OCI-LY3 (cell line): Measurements from ENCODE around the gene ZDHHC17.

Experiments
- CTCF ChIP-seq: fragments of 200-600, 300-600 bp; sonication (generic); IDR thresholded peaks from 2 replicates; pipeline ENCODE4 v1.5.1; 2014; ENCODE audit warnings: antibody characterized with exemption, low read length, low read depth
- EZH2phosphoT487 ChIP-seq: fragments of 200-600 bp; shearing (Covaris generic); IDR thresholded peaks from 2 replicates; pipeline ENCODE4 v1.6.1; 2018; ENCODE audit warnings: antibody characterized with exemption, mixed run types, low read depth

GRCh38 chr12:76871742-76872141, 107.8 kb downstream of the ZDHHC17 start:
- no peak for TF ChIP-seq CTCF
- TF ChIP-seq EZH2phosphoT487: no peak
